ENCODE data around the gene TMEM62. TPM values are rescaled to one million over a fixed set of nuclear protein-coding genes. Genes with fewer than 3 reads are reported as not detected.
"Not testable (repeated sequence)": the region's sequence is repeated elsewhere in the genome, so short reads cannot be mapped to it uniquely, and the experiment has no call there.

TMEM62 gene
- total RNA-seq, 1 experiment from 2014 or later, result 47.8 TPM

DNA sequence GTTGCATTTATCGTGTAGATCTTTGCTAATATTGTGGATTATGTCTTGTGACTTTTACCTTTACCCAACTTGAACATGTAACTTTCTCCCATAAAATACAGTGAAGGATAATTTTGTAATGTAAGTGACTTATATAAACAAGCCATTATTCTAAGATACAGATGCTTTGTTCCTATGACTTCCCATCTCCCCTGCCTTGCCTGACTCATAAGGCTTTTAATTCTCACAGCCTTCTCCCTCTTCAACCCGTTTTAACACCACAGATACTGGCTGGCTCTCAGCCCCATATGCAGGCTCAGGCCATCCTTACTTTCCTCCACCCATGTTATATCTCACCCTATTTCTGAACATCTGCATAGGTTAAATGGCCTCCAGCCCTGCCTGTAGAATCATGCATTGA is 55.9 kb downstream of the TMEM62 start:
- Histone ChIP-seq H3K9me3 (ENCODE audit: low read length) (no peaks in the 10 kb centered on the region), H3K27me3 (ENCODE audit: low read length) (no peaks in the 10 kb centered on the region), H2AFZ (ENCODE audit: low read length) (no peak overlapping the region), H3K36me3 (ENCODE audit: insufficient read depth, low read length) (peaks cover 50% of the 10 kb centered on the region; the same call in 1 of the 2 replicates), H3K9ac (ENCODE audit: low read length) (no peak overlapping the region), H3K4me1 (ENCODE audit: low read length) (peaks cover 15% of the 10 kb centered on the region), H3K4me2 (ENCODE audit: low read depth, low read length, poor library complexity, severe bottlenecking) (no peak overlapping the region), H3K4me3 (ENCODE audit: low read length) (no peak overlapping the region), H3K79me2 (ENCODE audit: low read length) (peaks cover 24% of the 10 kb centered on the region), H4K20me1 (ENCODE audit: insufficient read depth, low read depth, low read length) (no peaks in the 10 kb centered on the region), H3K27ac (ENCODE audit: low read length) (no peak overlapping the region), H3K9me2 (replicated peaks; ENCODE audit: insufficient read depth, low read length) (no peaks in the 10 kb centered on the region)
- no peak for DNase-seq

DNA sequence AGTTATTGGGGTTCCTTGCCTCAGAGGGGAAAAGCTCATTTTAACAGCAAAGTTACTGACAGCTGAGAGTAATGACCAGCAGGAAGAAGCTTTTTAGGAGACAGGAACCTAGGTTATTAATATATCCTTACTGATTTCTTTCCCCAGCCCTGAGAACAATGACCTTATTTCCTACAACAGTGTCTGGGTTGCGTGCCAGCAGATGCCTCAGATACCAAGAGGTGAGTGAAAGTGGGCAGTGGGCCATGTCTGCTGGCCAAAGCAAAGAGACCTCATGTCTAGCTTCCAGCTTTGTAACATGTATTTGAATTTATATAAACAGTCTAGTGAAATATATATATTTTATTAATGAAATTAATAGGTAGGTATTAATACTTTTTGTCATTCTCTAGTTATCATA is 56.8 kb downstream of the TMEM62 start:
- Histone ChIP-seq H3K27me3 (ENCODE audit: low read length) (no peaks in the 10 kb centered on the region), H3K4me1 (ENCODE audit: low read length) (peaks cover 12% of the 10 kb centered on the region), H2AFZ (ENCODE audit: low read length) (no peak overlapping the region), H3K79me2 (ENCODE audit: low read length) (peaks cover 24% of the 10 kb centered on the region), H3K4me2 (ENCODE audit: low read depth, low read length, poor library complexity, severe bottlenecking) (no peak overlapping the region), H4K20me1 (ENCODE audit: insufficient read depth, low read depth, low read length) (no peaks in the 10 kb centered on the region), H3K27ac (ENCODE audit: low read length) (no peak overlapping the region), H3K9ac (ENCODE audit: low read length) (no peak overlapping the region), H3K36me3 (ENCODE audit: insufficient read depth, low read length) (peaks cover 58% of the 10 kb centered on the region; the same call in 1 of the 2 replicates), H3K9me3 (ENCODE audit: low read length) (no peaks in the 10 kb centered on the region), H3K9me2 (replicated peaks; ENCODE audit: insufficient read depth, low read length) (no peaks in the 10 kb centered on the region), H3K4me3 (ENCODE audit: low read length) (no peak overlapping the region)
- DNase-seq, result no peak

DNA sequence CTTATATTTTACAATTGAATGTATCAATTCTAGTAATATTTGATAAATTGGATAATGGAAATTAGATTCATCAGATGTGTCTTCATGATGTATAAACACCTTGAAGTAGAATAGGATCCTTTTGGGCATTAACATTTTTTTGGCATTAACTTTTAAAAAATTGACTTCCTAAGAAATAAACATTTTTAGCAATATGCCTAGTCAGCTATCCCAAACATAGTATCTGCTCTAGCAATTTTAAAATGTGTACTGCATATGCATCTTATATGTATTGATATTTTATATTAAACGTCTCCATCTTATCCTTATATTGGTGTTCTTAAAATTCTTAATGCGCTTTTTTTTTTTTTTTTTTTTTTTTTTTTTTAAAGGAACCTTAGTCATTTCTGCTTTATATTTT is 60.3 kb downstream of the TMEM62 start:
- H3K79me2 ChIP-seq (ENCODE audit: low read length), result no peaks in the 10 kb centered on the region
- peaks cover 11% of the 10 kb centered on the region for H3K4me1 ChIP-seq (ENCODE audit: low read length)
- H2AFZ ChIP-seq (ENCODE audit: low read length), result no peak overlapping the region
- no peak for DNase-seq
- H3K27ac ChIP-seq (ENCODE audit: low read length), result no peak overlapping the region
- H3K9me3 ChIP-seq (ENCODE audit: low read length), result no peaks in the 10 kb centered on the region
- no peak overlapping the region for H3K4me3 ChIP-seq (ENCODE audit: low read length)
- H3K4me2 ChIP-seq (ENCODE audit: low read depth, low read length, poor library complexity, severe bottlenecking), result no peak overlapping the region
- peaks cover 64% of the 10 kb centered on the region for H3K36me3 ChIP-seq (ENCODE audit: insufficient read depth, low read length)
- no peaks in the 10 kb centered on the region for H3K9me2 ChIP-seq (replicated peaks; ENCODE audit: insufficient read depth, low read length)
- H4K20me1 ChIP-seq (ENCODE audit: insufficient read depth, low read depth, low read length), result no peaks in the 10 kb centered on the region
- no peaks in the 10 kb centered on the region for H3K27me3 ChIP-seq (ENCODE audit: low read length)
- H3K9ac ChIP-seq (ENCODE audit: low read length), result no peak overlapping the region

DNA sequence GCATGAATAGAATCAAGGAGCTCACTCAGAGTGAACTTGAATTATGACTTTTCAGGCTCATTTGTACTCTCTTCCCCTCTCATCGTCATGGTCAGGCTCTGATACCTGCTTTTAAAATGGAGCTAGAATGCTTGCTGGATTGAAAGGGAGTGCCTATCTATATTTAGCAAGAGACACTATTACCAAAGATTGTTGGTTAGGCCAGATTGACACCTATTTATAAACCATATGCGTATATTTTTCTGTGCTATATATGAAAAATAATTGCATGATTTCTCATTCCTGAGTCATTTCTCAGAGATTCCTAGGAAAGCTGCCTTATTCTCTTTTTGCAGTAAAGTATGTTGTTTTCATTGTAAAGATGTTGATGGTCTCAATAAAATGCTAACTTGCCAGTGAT is 61.4 kb downstream of the TMEM62 start:
- Histone ChIP-seq H3K27ac (ENCODE audit: low read length) (no peak overlapping the region), H3K4me3 (ENCODE audit: low read length) (no peak overlapping the region), H3K9ac (ENCODE audit: low read length) (no peak overlapping the region), H3K4me1 (ENCODE audit: low read length) (peaks cover 11% of the 10 kb centered on the region), H3K9me3 (ENCODE audit: low read length) (no peaks in the 10 kb centered on the region), H2AFZ (ENCODE audit: low read length) (no peak overlapping the region), H4K20me1 (ENCODE audit: insufficient read depth, low read depth, low read length) (no peaks in the 10 kb centered on the region), H3K9me2 (replicated peaks; ENCODE audit: insufficient read depth, low read length) (no peaks in the 10 kb centered on the region), H3K27me3 (ENCODE audit: low read length) (no peaks in the 10 kb centered on the region), H3K79me2 (ENCODE audit: low read length) (no peaks in the 10 kb centered on the region), H3K36me3 (ENCODE audit: insufficient read depth, low read length) (peaks cover 56% of the 10 kb centered on the region), H3K4me2 (ENCODE audit: low read depth, low read length, poor library complexity, severe bottlenecking) (no peak overlapping the region)
- DNase-seq, result no peak

DNA sequence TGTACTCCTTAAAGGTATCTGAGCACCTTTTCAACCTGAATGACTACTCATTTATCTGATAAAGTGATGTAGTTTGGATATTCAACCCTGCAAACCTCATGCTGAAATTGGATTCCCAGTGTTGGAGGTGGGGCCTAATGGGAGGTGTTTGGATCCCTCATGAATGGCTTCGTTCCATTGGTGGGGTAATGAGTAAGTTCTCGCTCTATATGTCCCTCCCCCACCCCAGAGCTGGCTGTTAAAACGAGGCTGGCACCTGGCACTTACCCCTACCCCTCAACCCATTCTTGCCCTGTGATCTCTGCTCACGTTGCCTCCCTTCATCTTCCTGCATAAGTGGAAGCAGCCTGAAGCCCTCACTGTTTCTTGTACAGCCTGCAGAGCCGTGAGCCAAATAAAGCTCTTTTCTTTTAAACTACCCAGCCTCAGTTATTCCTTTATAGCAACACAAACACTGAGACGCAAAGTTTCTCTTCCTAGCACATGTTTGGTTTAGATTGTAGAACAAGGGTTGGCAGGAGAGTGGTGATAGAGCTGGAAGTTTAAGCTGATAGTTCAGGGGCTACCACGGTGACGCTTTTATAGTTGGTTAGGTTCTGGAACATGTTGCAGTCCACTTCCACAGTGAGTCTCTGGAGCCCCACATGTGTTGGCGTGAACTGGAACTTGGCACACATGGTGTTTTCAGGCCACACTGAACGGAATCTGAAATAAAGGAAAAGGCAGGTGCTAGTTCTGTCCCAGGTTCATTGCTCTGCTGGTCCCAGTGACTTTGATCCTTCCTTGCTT is 63.6 kb downstream of the TMEM62 start:
- Histone ChIP-seq H3K9me2 (replicated peaks; ENCODE audit: insufficient read depth, low read length) (no peaks in the 10 kb centered on the region), H3K9me3 (ENCODE audit: low read length) (no peaks in the 10 kb centered on the region), H3K4me3 (ENCODE audit: low read length) (no peak overlapping the region), H3K4me2 (ENCODE audit: low read depth, low read length, poor library complexity, severe bottlenecking) (peak overlapping the region; percentile 6), H4K20me1 (ENCODE audit: insufficient read depth, low read depth, low read length) (no peaks in the 10 kb centered on the region), H3K36me3 (ENCODE audit: insufficient read depth, low read length) (peaks cover 40% of the 10 kb centered on the region), H3K9ac (ENCODE audit: low read length) (no peak overlapping the region), H3K27ac (ENCODE audit: low read length) (no peak overlapping the region), H2AFZ (ENCODE audit: low read length) (no peak overlapping the region), H3K4me1 (ENCODE audit: low read length) (peaks cover 11% of the 10 kb centered on the region), H3K27me3 (ENCODE audit: low read length) (no peaks in the 10 kb centered on the region), H3K79me2 (ENCODE audit: low read length) (no peaks in the 10 kb centered on the region)
- no peak for DNase-seq

DNA sequence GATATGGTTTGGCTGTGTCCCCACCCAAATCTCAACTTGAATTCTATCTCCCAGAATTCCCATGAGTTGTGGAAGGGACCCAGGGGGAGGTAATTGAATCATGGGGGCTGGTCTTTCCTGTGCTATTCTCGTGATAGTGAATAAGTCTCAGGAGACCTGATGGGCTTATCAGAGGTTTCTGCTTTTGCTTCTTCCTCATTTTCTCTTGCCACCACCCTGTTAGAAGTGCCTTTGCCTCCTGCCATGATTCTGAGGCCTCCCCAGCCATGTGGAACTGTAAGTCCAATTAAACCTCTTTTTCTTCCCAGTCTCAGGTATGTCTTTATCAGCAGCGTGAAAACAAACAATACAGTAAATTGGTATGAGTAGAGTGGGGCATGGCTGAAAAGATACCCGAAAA is 64.4 kb downstream of the TMEM62 start:
- H3K4me2 ChIP-seq (ENCODE audit: low read depth, low read length, poor library complexity, severe bottlenecking), result not testable (repeated sequence)
- peak; percentile 65 for DNase-seq

DNA sequence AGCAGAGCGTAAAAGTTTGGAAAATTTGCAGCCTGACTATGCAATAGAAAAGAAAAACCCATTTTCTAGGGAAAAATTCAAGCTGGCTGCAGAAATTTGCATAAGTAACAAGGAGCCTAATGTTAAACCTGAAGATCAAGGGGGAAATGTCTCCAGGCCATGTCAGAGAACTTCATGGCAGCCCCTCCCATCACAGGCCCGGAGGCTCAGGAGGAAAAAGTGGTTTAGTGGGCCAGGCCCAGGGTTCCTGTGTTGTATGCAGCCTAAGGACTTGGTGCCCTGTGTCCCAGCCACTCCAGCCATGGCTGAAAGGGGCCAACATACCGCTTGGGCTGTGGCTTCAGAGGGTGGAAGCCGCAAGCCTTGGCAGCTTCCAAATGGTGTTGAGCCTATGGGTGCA is 65.2 kb downstream of the TMEM62 start:
- not testable (repeated sequence) for H4K20me1 ChIP-seq (ENCODE audit: insufficient read depth, low read depth, low read length); H3K79me2 ChIP-seq (ENCODE audit: low read length); H3K27ac ChIP-seq (ENCODE audit: low read length); H3K9me3 ChIP-seq (ENCODE audit: low read length); H3K27me3 ChIP-seq (ENCODE audit: low read length); H3K9me2 ChIP-seq (replicated peaks; ENCODE audit: insufficient read depth, low read length); H3K9ac ChIP-seq (ENCODE audit: low read length); H3K4me3 ChIP-seq (ENCODE audit: low read length); H2AFZ ChIP-seq (ENCODE audit: low read length); H3K4me2 ChIP-seq (ENCODE audit: low read depth, low read length, poor library complexity, severe bottlenecking); DNase-seq
- H3K36me3 ChIP-seq (ENCODE audit: insufficient read depth, low read length), result peaks cover 27% of the 10 kb centered on the region
- peaks cover 11% of the 10 kb centered on the region for H3K4me1 ChIP-seq (ENCODE audit: low read length)

More for the DNA sequence above, 64.4 kb downstream of the TMEM62 start:
- not testable (repeated sequence) for H3K79me2 ChIP-seq (ENCODE audit: low read length); H3K9me2 ChIP-seq (replicated peaks; ENCODE audit: insufficient read depth, low read length); H3K9ac ChIP-seq (ENCODE audit: low read length); H3K4me3 ChIP-seq (ENCODE audit: low read length); H3K27me3 ChIP-seq (ENCODE audit: low read length); H2AFZ ChIP-seq (ENCODE audit: low read length); H3K9me3 ChIP-seq (ENCODE audit: low read length); H3K27ac ChIP-seq (ENCODE audit: low read length); H4K20me1 ChIP-seq (ENCODE audit: insufficient read depth, low read depth, low read length)
- Histone ChIP-seq H3K36me3 (ENCODE audit: insufficient read depth, low read length) (peaks cover 32% of the 10 kb centered on the region), H3K4me1 (ENCODE audit: low read length) (peaks cover 11% of the 10 kb centered on the region)

DNA sequence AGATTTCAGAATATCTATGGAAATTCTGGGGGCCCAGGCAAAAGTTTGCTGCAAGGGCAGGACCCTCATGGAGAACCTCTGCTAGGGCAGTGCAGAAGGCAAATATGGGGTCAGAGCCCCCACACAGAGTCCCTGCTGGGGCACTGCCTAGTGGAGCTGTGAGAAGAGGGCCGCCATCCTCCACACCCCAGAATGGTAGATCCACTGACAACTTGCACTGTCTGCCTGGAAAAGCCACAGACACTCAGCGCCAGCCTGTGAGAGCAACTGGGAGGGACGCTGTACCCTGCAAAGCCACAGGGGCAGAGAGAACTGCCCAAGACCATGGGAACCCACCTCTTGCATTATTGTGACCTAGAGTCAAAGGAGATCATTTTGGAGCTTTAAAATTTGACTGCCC is 65.6 kb downstream of the TMEM62 start:
- no peaks in the 10 kb centered on the region for H3K9me2 ChIP-seq (replicated peaks; ENCODE audit: insufficient read depth, low read length)
- peaks cover 11% of the 10 kb centered on the region for H3K4me1 ChIP-seq (ENCODE audit: low read length)
- no peak overlapping the region for H3K9ac ChIP-seq (ENCODE audit: low read length)
- DNase-seq, result no peak
- no peak overlapping the region for H2AFZ ChIP-seq (ENCODE audit: low read length)
- no peaks in the 10 kb centered on the region for H3K79me2 ChIP-seq (ENCODE audit: low read length)
- H3K27ac ChIP-seq (ENCODE audit: low read length), result no peak overlapping the region
- no peaks in the 10 kb centered on the region for H3K9me3 ChIP-seq (ENCODE audit: low read length)
- peaks cover 24% of the 10 kb centered on the region for H3K36me3 ChIP-seq (ENCODE audit: insufficient read depth, low read length)
- H3K27me3 ChIP-seq (ENCODE audit: low read length), result no peaks in the 10 kb centered on the region
- no peaks in the 10 kb centered on the region for H4K20me1 ChIP-seq (ENCODE audit: insufficient read depth, low read depth, low read length)
- no peak overlapping the region for H3K4me3 ChIP-seq (ENCODE audit: low read length)
- no peak overlapping the region for H3K4me2 ChIP-seq (ENCODE audit: low read depth, low read length, poor library complexity, severe bottlenecking)
